ENCODE data around the gene FAM200B. TPM values are rescaled to one million over a fixed set of nuclear protein-coding genes. Genes with fewer than 3 reads are reported as not detected.

Gene FAM200B
- total and polyA plus RNA-seq, 2 experiments from 2014 or later: 51.8 to 54.0 TPM

- H4K20me1 ChIP-seq (ENCODE audit: insufficient read depth, poor library complexity, severe bottlenecking): no peaks in the 10 kb centered on the region
- H3K27me3 ChIP-seq: no peaks in the 10 kb centered on the region
- peaks cover 12% of the 10 kb centered on the region for H3K4me1 ChIP-seq (ENCODE audit: insufficient read depth)
- peaks cover 64% of the 10 kb centered on the region for H3K79me2 ChIP-seq
- no peaks in the 10 kb centered on the region for H3K9me2 ChIP-seq (replicated peaks; ENCODE audit: insufficient read depth)
- H3K9me3 ChIP-seq (ENCODE audit: low read depth): no peaks in the 10 kb centered on the region
- no peaks in the 10 kb centered on the region for H3K36me3 ChIP-seq (replicated peaks; ENCODE audit: insufficient read depth, low read depth)
- H3K4me3 ChIP-seq: peak overlapping the region; percentile 40
- WGBS (ENCODE audit: low lambda C conversion rate, missing lambda C conversion rate): under 1% methylated on average over 14 of the region's 14 CpGs
- H3K4me2 ChIP-seq: peak overlapping the region; percentile 75
- TF ChIP-seq EZH2 (IDR thresholded peaks at IDR 0.05; ENCODE audit: borderline replicate concordance) (no peak), CTCF (IDR thresholded peaks at IDR 0.05; ENCODE audit: poor library complexity) (no peak), EZH2phosphoT487 (IDR thresholded peaks at IDR 0.05; ENCODE audit: low read depth, severe bottlenecking, unreplicated experiment) (no peak)
- peak overlapping the region; percentile 61 for H2AFZ ChIP-seq
- no peak for DNase-seq (ENCODE audit: low spot score)
- peak overlapping the region; percentile 63 for H3K27ac ChIP-seq
These were observed 608 bp upstream of the FAM200B start for GRCh38 chr4:15681067-15681371.

GRCh38 chr4:15682242-15683142, 865 bp downstream of the FAM200B start:
- peak overlapping the region; percentile 43 for H2AFZ ChIP-seq

GRCh38 chr4:15683143-15683495, 1.5 kb downstream of the FAM200B start:
- Histone ChIP-seq H3K79me2 (peaks cover 57% of the 10 kb centered on the region), H3K27me3 (no peaks in the 10 kb centered on the region), H3K27ac (peak overlapping the region; percentile 98), H3K9me2 (replicated peaks; ENCODE audit: insufficient read depth) (no peaks in the 10 kb centered on the region), H3K4me3 (peak overlapping the region; percentile 61), H4K20me1 (ENCODE audit: insufficient read depth, poor library complexity, severe bottlenecking) (no peaks in the 10 kb centered on the region), H2AFZ (peak overlapping the region; percentile 43), H3K4me1 (ENCODE audit: insufficient read depth) (peaks cover 12% of the 10 kb centered on the region), H3K4me2 (peak overlapping the region; percentile 89), H3K36me3 (replicated peaks; ENCODE audit: insufficient read depth, low read depth) (no peaks in the 10 kb centered on the region), H3K9me3 (ENCODE audit: low read depth) (no peaks in the 10 kb centered on the region)
- WGBS (ENCODE audit: low lambda C conversion rate, missing lambda C conversion rate): 80% methylated on average over 2 of the region's 2 CpGs
- no peak for DNase-seq (ENCODE audit: low spot score)
- TF ChIP-seq CTCF (IDR thresholded peaks at IDR 0.05; ENCODE audit: poor library complexity): no peak
- TF ChIP-seq EZH2 (IDR thresholded peaks at IDR 0.05; ENCODE audit: borderline replicate concordance): no peak
- TF ChIP-seq EZH2phosphoT487 (IDR thresholded peaks at IDR 0.05; ENCODE audit: low read depth, severe bottlenecking, unreplicated experiment): no peak

More at GRCh38 chr4:15682242-15683142, 865 bp downstream of the FAM200B start:
- Histone ChIP-seq H3K4me3 (peak overlapping the region; percentile 61), H3K27me3 (no peaks in the 10 kb centered on the region), H3K36me3 (replicated peaks; ENCODE audit: insufficient read depth, low read depth) (no peaks in the 10 kb centered on the region), H3K79me2 (peaks cover 59% of the 10 kb centered on the region), H3K9me2 (replicated peaks; ENCODE audit: insufficient read depth) (no peaks in the 10 kb centered on the region), H3K4me1 (ENCODE audit: insufficient read depth) (peaks cover 12% of the 10 kb centered on the region), H4K20me1 (ENCODE audit: insufficient read depth, poor library complexity, severe bottlenecking) (no peaks in the 10 kb centered on the region), H3K27ac (peak overlapping the region; percentile 98), H3K9me3 (ENCODE audit: low read depth) (no peaks in the 10 kb centered on the region), H3K4me2 (peak overlapping the region; percentile 89)
- 27% methylated on average over 6 of the region's 6 CpGs for WGBS (ENCODE audit: low lambda C conversion rate, missing lambda C conversion rate)
- TF ChIP-seq EZH2phosphoT487 (IDR thresholded peaks at IDR 0.05; ENCODE audit: low read depth, severe bottlenecking, unreplicated experiment): no peak
- TF ChIP-seq EZH2 (IDR thresholded peaks at IDR 0.05; ENCODE audit: borderline replicate concordance): no peak
- TF ChIP-seq CTCF (IDR thresholded peaks at IDR 0.05; ENCODE audit: poor library complexity): no peak
- no peak for DNase-seq (ENCODE audit: low spot score)

Measured in hepatocyte (in vitro differentiated cells).